HG03558 (cell line): ENCODE data around the gene ELP4.
A peak's percentile ranks its signal among the peaks of the same experiment; 100 is the strongest.
"Not testable (repeated sequence)": the region's sequence is repeated elsewhere in the genome, so short reads cannot be mapped to it uniquely, and the experiment has no call there.

Source experiments
- ATAC-seq: cut with Tn5 transposase; IDR thresholded peaks from one replicate; pipeline ENCODE4 v1.9.1; 2021; ENCODE audit warnings: moderate number of reproducible peaks; ENCODE audit not compliant: unreplicated experiment; ENCODE audit errors: extremely low read depth

The ELP4 gene

GRCh38 chr11:31640611-31641010 lies 131.0 kb downstream of the ELP4 start:
- no peak for ATAC-seq

DNA sequence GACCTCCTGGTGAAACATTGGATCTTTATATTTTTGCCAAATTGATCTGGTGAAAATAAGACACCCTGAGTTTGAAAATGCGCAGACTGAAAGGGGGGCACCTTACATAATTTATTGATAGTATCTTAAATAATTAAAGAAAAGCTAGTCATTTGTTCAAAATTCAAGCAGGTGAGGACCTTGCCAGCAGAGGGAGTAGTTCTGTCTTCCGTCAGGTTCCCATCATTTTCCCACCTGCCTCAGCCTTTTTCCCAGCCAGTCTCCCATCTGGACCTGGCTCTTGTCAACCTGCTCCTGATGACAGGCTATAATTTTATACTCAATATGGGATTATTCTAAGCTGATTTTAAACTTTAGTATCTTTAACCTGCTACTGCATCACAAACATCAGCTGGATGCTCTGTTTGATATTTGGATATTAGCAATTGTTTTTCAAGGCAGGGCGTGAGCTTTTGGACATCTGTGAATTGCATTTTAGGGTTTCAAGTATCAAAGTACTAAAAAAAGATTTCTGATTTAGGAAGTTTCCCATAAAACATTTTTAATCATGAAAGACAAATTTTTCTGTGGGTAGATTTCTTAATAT lies 132.0 kb downstream of the ELP4 start:
- ATAC-seq: no peak

DNA sequence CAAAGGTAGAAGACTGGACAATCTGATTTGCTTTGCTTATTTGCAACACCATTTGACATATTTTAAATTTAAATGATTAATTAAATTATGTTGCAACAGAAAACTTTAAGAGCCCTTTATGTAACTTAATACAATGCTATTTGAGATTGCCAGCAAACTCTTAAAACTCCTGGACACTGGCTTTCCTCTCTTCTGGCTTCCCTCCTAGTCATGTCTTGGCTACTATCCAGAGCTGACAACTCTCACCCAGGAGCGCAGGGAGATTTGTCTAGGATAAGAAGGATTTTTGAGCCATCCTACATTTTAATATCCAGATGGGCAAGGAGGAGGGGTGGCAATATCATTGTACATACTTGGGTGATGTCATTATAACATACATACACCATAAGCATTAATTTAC lies 134.3 kb downstream of the ELP4 start:
- ATAC-seq: no peak

GRCh38 chr11:31645747-31646146 lies 136.2 kb downstream of the ELP4 start:
- ATAC-seq: no peak

- no peak for ATAC-seq
These were observed 136.6 kb downstream of the ELP4 start for GRCh38 chr11:31646216-31646615.

DNA sequence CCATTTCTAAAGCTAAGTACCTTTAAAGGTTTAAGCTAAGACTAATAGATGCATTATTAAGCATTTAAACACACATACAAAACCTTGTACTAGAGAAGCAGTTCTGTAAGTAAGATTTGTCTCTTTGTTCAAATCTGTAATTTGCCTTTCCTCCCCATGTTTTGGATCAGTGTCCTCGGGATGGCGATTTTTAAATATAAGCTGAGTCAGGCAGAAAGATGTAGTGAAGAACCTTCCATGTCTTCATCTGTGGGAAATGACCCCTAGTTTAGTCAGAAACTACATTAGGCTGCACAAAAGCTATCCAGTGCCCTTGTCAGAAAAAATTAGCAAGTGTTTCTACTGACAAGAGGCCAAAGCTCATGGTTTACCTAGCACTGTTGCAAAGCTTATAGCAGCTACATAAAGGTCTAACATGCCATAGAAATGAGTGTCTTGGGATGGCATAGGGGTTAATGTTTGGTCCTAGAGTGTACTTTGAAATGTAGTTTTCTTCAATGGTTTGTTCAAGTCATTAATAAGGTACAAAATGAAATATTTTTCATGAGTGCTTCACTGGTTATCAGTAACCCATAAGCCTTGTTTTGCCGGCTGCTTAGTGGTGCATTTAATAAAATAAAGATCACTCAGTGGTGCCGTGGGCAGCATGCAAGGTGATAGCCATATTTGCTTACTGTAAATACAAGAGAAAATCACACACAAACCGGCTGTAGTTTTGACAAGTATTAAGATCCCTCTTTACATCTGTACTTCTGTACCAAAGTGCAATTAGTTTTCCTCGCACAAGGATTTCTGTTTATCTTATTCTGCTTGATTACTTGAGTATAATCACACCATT lies 139.8 kb downstream of the ELP4 start:
- no peak for ATAC-seq

- no peak for ATAC-seq
These were observed 141.6 kb downstream of the ELP4 start for GRCh38 chr11:31651208-31651607.

DNA sequence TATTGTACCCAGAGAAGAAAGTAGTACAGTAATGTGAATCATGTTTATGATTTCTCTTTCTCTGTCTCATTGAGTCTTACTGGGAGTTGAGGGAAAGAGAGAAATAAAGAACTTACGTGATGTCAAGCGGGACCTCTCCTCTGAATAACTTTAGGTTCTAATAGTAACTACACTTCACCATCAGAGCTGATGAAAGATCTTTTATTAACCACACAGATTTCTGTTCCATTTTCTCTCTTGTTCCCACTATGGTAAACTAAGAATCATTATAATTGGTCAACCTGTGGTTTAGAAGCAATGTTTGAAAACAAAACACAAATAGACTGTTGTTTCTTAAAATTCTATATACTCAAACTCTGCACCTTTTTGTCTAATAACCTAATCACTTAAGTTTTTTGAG lies 142.3 kb downstream of the ELP4 start:
- ATAC-seq: no peak

- peak; percentile 40 for ATAC-seq
These were observed 143.0 kb downstream of the ELP4 start for GRCh38 chr11:31652528-31652927.

- ATAC-seq: no peak
These were observed 145.9 kb downstream of the ELP4 start for GRCh38 chr11:31655483-31655882.

- no peak for ATAC-seq
These were observed 146.5 kb downstream of the ELP4 start for GRCh38 chr11:31656051-31656450.

GRCh38 chr11:31657091-31657490 lies 147.5 kb downstream of the ELP4 start:
- no peak for ATAC-seq

- no peak for ATAC-seq
These were observed 154.6 kb downstream of the ELP4 start for GRCh38 chr11:31664129-31664528.

- no peak for ATAC-seq
These were observed 155.4 kb downstream of the ELP4 start for GRCh38 chr11:31664954-31665353.

GRCh38 chr11:31671681-31672080 lies 162.1 kb downstream of the ELP4 start:
- ATAC-seq: no peak

DNA sequence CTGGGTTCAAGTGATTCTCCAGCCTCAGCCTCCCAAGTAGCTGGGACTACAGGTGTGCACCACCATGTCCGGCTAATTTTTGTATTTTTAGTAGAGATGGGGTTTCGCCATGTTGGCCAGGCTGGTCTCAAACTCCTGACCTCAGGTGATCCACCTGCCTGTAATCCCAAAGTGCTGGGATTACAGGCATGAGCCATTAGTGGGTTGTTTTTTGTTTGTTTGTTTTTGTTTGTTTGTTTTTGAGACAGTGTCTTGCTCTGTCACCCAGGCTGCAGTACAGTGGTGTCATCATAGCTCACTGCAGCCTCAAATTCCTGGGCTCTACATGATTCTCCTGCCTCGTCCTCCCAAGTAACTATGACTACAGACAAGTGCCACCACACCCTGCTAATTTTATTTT lies 163.5 kb downstream of the ELP4 start:
- not testable (repeated sequence) for ATAC-seq

GRCh38 chr11:31676280-31676982 lies 166.9 kb downstream of the ELP4 start:
- ATAC-seq: no peak

DNA sequence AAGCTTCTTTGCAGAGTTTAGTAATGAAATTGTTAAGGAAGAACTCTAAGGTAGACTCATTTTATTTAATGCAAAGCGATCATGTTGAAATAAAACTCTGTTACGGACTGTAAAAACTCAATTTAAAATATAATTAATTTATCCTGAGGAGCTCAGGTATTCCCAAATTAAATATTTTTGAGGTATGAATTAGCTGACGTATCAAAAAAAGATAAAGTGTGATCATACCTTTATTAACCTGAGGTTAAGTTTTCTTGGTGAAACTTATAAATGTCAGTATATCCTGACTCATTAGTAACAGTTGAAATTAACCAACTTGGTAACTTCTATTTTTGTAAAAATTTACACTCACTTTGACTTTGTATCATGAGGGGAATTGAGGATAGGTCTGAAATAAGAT lies 171.2 kb downstream of the ELP4 start:
- ATAC-seq: no peak

GRCh38 chr11:31687256-31687655 lies 177.7 kb downstream of the ELP4 start:
- no peak for ATAC-seq

DNA sequence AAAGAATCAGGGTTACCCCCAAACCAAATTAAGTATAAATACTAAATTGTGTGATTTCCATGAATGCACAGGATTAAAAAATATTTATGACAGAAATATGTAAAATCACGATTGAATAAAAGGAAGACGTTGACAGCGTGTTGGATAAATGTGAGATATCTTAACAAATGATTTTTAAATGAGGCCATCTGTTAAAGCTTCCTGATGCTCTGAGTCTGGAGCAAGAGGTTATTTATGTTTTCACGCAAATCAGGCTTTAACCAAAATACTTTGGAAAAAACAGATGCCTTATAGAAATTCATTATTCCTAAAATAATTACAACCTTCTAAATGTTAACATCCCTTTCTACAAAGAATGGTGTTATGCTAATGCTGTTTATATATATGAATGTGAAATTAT lies 178.3 kb downstream of the ELP4 start:
- ATAC-seq: no peak

GRCh38 chr11:31689559-31689958 lies 180.0 kb downstream of the ELP4 start:
- ATAC-seq: no peak
